GM13976 (cell line): ENCODE results near the gene NOLC1.

Experiments used
- DNase-seq: peaks from one replicate; pipeline ENCODE4 v3.0.0; 2012; ENCODE audit warnings: low spot score
- CTCF ChIP-seq: IDR thresholded peaks from 2 replicates; pipeline ENCODE4 v1.5.1; 2012; ENCODE audit warnings: borderline replicate concordance, mild to moderate bottlenecking; ENCODE audit not compliant: insufficient read depth; ENCODE audit errors: extremely low read depth, missing control alignments, control extremely low read depth
- in situ Hi-C: fragments of 300-500 bp; cut with MboI; formaldehyde crosslinking; loops from one replicate; pipeline ENCODE4 v1.12.0; 2022; ENCODE audit warnings: low sequenced_read_pairs, mixed read lengths, inconsistent platforms; ENCODE audit not compliant: unreplicated experiment

Gene NOLC1

GRCh38 chr10:102113261-102113955, 38.8 kb upstream of the NOLC1 start:
- no peak for TF ChIP-seq CTCF
- DNase-seq: no peak
- in situ Hi-C loops: no loop called here

GRCh38 chr10:102113956-102114857, 38.0 kb upstream of the NOLC1 start:
- in situ Hi-C loops: no loop called here
- peak; percentile 61 for DNase-seq
- no peak for TF ChIP-seq CTCF

- in situ Hi-C loops: no loop called here
- TF ChIP-seq CTCF: no peak
- DNase-seq: peak; percentile 91
Measured at GRCh38 chr10:102114861-102115618, 37.1 kb upstream of the NOLC1 start.

- no peak for TF ChIP-seq CTCF
- in situ Hi-C loops: no loop called here
- no peak for DNase-seq
Measured at GRCh38 chr10:102115775-102116174, 36.4 kb upstream of the NOLC1 start.

- no peak for TF ChIP-seq CTCF
- DNase-seq: no peak
- in situ Hi-C loops: no loop called here
Measured at GRCh38 chr10:102116656-102117055, 35.5 kb upstream of the NOLC1 start.
